ENCODE data around the gene OR13C9.

The OR13C9 gene

DNA sequence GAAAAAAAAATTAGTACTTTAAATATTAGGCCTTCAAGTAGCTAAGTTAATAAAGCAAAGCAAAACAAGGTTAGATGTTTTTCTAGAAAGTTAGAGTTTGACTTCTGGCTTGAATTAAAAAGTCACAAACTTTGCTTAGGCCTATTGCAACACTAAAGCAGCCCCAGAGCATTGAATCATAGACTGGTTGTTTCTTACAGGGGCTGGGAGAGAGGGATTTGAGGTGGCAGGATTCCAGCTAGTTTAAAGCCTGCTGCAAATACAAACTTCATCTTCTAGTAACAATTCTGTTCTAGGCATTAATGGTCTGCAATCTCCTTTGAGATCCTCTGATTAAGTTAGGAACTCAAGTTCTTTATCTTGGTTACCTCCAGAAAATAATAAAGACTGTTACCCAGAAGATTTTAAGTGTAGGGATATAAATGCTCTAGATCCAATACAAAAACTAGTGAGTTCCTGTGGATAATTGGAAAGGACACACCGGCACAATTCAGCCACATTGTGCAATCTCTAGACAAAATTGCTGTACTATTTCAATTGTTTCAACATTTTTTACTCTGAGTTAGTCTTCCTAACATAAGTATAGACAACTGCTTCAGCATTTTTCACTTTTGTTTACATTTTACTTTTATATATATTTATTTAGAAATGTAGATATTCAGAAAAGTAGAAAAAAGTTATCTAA, 31.4 kb downstream of the OR13C9 start:
- Mint-ChIP-seq H3K4me1 (ENCODE audit: low read depth) (no peaks in the 10 kb centered on the region), H3K9me3 (no peaks in the 10 kb centered on the region), H3K4me3 (no peak overlapping the region), H3K36me3 (ENCODE audit: low read depth) (no peaks in the 10 kb centered on the region), H3K27me3 (no peaks in the 10 kb centered on the region), H3K27ac (no peak overlapping the region)
- intact Hi-C loops (cut with micrococcal nuclease), result no loop called here

GRCh38 chr9:104580562-104580961, 37.4 kb downstream of the OR13C9 start:
- Mint-ChIP-seq H3K27me3 (no peaks in the 10 kb centered on the region), H3K9me3 (no peaks in the 10 kb centered on the region), H3K4me1 (ENCODE audit: low read depth) (no peaks in the 10 kb centered on the region), H3K4me3 (no peak overlapping the region), H3K36me3 (ENCODE audit: low read depth) (no peaks in the 10 kb centered on the region), H3K27ac (no peak overlapping the region)
- intact Hi-C loops (cut with micrococcal nuclease), result no loop called here

GRCh38 chr9:104577263-104577662, 40.7 kb downstream of the OR13C9 start:
- H3K4me1 Mint-ChIP-seq (ENCODE audit: low read depth), result no peaks in the 10 kb centered on the region
- H3K36me3 Mint-ChIP-seq (ENCODE audit: low read depth), result no peaks in the 10 kb centered on the region
- H3K4me3 Mint-ChIP-seq, result no peak overlapping the region
- no peaks in the 10 kb centered on the region for H3K27me3 Mint-ChIP-seq
- peaks cover 14% of the 10 kb centered on the region for H3K9me3 Mint-ChIP-seq
- intact Hi-C loops (cut with micrococcal nuclease), result no loop called here
- no peak overlapping the region for H3K27ac Mint-ChIP-seq

GRCh38 chr9:104575456-104575855, 42.5 kb downstream of the OR13C9 start:
- Mint-ChIP-seq H3K27me3 (no peaks in the 10 kb centered on the region), H3K27ac (no peak overlapping the region), H3K4me3 (no peak overlapping the region), H3K9me3 (peaks cover 23% of the 10 kb centered on the region), H3K4me1 (ENCODE audit: low read depth) (no peaks in the 10 kb centered on the region), H3K36me3 (ENCODE audit: low read depth) (no peaks in the 10 kb centered on the region)
- intact Hi-C loops (cut with micrococcal nuclease), result no loop called here

DNA sequence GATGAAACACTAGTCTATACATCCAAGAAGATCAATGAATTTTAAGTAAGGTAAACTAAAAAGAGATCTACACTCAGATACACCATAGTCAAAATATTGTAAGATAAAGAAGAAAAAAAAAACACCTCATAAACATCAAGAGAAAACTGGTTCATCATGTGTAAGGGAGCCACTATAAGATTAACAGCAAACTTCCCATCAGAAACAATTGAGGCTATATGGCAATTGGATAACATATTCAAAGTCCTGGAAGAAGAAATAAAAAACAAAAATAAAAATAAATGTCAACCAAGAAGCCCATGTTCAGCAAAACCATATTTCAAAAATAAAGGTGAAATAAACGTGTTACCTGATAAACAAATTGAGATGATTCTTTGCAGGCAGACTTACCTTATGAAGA, 45.4 kb downstream of the OR13C9 start:
- Mint-ChIP-seq H3K27ac (no peak overlapping the region), H3K4me1 (ENCODE audit: low read depth) (no peaks in the 10 kb centered on the region), H3K27me3 (no peaks in the 10 kb centered on the region), H3K4me3 (no peak overlapping the region), H3K9me3 (peaks cover 38% of the 10 kb centered on the region), H3K36me3 (ENCODE audit: low read depth) (no peaks in the 10 kb centered on the region)
- intact Hi-C loops (cut with micrococcal nuclease), result no loop called here

- Mint-ChIP-seq H3K27ac (no peak within 1 kb of the TSS), H3K36me3 (ENCODE audit: low read depth) (no peaks in the 10 kb centered on the region), H3K27me3 (no peaks in the 10 kb centered on the region), H3K9me3 (peaks cover 38% of the 10 kb centered on the region), H3K4me1 (ENCODE audit: low read depth) (no peaks in the 10 kb centered on the region), H3K4me3 (no peak within 1 kb of the TSS)
- intact Hi-C loops (cut with micrococcal nuclease), result no loop called here
Observed at GRCh38 chr9:104568868-104569267, 49.1 kb downstream of the OR13C9 start, which contains the start of gene OR13C8. TSS of gene OR13C8 (plus strand) at chr9:104569168. CDS start at chr9:104569168, 0 bp downstream.

All from dendritic cell treated with granulocyte-macrophage colony-stimulating factor and Interleukin-4, amounts not matched to agents 40 ng/mL and 50 ng/mL, for 4 days (primary cell).